HEK293T (cell line): ENCODE data around the gene FGD5.

Experiments
- ARNT ChIP-seq: fragments of 450-650 bp; IDR thresholded peaks from 2 replicates; pipeline ENCODE4 v1.6.1; 2017; ENCODE audit warnings: mild to moderate bottlenecking
- BHLHE40 ChIP-seq: fragments of 450-650 bp; IDR thresholded peaks from 2 replicates; pipeline ENCODE4 v1.6.1; 2016; ENCODE audit warnings: mild to moderate bottlenecking, moderate library complexity, borderline replicate concordance
- FOXA1 ChIP-seq: fragments of 450-650 bp; IDR thresholded peaks from 2 replicates; pipeline ENCODE4 v1.6.1; 2016; ENCODE audit warnings: mild to moderate bottlenecking
- FOXM1 ChIP-seq: fragments of 450-650 bp; IDR thresholded peaks from 2 replicates; pipeline ENCODE4 v1.6.1; 2017; ENCODE audit warnings: mild to moderate bottlenecking, borderline replicate concordance
- NFRKB ChIP-seq: fragments of 450-650 bp; IDR thresholded peaks from 2 replicates; pipeline ENCODE4 v1.6.1; 2016; ENCODE audit warnings: mild to moderate bottlenecking, moderate library complexity
- TARDBP ChIP-seq: fragments of 450-650 bp; IDR thresholded peaks from 2 replicates; pipeline ENCODE4 v1.6.1; 2016
- TF ChIP-seq, protein P1 (sequence below): fragments of 450-650 bp; IDR thresholded peaks from 2 replicates; pipeline ENCODE4 v1.6.1; 2016

DNA sequence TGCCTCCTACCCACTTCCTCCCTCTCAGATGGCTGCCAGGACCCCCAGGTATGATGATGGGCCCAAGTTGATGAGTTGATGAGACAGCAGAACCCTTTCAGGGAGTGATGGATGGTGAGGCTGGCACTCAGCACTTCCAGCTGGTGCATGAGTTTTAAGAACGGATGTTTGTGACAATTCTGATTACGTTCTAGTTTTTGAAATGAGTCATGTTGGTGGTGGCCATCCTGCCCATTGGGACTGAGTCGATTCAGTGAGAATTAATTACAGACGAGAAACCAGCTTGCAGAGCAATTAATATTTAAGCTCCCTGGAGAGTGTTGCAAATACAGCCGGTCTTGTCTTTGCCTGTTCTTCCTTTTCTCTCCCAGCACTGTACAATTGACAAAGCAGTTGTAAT is 71.7 kb downstream of the FGD5 start:
- TF ChIP-seq TARDBP (no peak), BHLHE40 (no peak), FOXA1 (no peak), FOXM1 (no peak), ARNT (no peak), NFRKB (no peak)
- TF ChIP-seq, protein P1, sequence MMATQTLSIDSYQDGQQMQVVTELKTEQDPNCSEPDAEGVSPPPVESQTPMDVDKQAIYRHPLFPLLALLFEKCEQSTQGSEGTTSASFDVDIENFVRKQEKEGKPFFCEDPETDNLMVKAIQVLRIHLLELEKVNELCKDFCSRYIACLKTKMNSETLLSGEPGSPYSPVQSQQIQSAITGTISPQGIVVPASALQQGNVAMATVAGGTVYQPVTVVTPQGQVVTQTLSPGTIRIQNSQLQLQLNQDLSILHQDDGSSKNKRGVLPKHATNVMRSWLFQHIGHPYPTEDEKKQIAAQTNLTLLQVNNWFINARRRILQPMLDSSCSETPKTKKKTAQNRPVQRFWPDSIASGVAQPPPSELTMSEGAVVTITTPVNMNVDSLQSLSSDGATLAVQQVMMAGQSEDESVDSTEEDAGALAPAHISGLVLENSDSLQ: no peak
